AG08396 (cell line): Measurements from ENCODE around the gene WDR46.
A peak's percentile ranks its signal among the peaks of the same experiment; 100 is the strongest.
"Not testable (repeated sequence)": the region's sequence is repeated elsewhere in the genome, so short reads cannot be mapped to it uniquely, and the experiment has no call there.

Experiments used
- DNase-seq: peaks from one replicate; pipeline ENCODE4 v3.0.0; 2012; ENCODE audit warnings: low spot score, mixed read lengths

Gene WDR46

GRCh38 chr6:33271117-33271467, 17.9 kb downstream of the WDR46 start:
- DNase-seq = no peak

DNA sequence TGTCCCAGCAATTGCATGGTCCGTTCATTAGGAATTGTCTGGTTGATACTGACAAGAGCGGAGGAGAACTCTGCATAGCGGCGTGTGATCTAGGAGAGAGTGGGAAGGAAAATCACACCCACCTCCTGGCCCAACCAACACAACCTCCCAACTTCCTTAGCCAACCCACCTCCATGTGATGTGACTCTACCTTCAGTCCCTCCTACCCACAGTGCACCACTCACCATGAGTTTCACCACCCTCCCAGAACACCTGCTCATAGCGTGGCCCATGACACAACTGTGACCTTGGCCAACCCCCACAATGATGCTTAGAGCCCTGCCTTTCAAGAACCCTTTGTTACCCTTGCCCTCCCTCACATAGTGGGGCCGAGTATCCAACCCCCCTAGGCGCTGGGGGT, 25.0 kb downstream of the WDR46 start:
- no peak for DNase-seq

DNA sequence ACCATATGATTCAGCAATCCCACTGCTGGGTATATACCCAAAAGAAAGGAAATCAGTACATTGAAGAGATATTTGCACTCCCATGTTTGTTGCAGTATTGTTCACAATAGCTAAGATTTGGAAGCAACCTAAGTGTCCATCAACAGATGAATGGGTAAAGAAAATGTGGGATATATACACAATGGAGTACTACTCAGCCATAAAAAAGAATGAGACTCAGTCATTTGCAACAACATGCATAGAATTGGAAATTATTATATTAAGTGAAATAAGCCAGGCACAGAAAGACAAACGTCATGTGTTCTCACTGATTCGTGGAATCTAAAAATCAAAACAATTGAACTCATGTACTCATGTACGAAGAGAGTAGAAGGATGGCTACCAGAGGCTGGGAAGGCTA, 26.5 kb downstream of the WDR46 start:
- not testable (repeated sequence) for DNase-seq

- no peak for DNase-seq
Observed at GRCh38 chr6:33259032-33259431, 30.0 kb downstream of the WDR46 start.

DNA sequence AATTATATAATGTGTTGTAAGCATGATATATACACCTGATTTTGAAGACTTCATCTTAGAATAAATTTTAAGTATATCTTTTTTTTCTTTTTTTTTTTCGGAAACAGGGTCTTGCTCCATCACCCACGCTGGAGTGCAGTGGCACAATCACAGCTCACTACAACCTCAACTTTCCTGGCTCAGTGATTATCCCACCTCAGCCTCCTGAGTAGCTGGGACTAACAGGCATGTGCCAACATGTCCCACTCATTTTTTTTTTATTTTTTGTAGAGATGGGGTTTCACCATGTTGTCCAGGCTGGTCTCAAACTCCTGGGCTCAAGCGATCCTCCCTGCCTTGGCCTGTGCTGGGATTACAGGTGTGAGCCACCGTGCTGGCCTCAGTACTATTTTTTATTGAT, 34.4 kb downstream of the WDR46 start:
- DNase-seq = no peak

- DNase-seq = no peak
Observed at GRCh38 chr6:33252759-33253158, 36.3 kb downstream of the WDR46 start.

- DNase-seq = no peak
Observed at GRCh38 chr6:33251395-33252012, 37.5 kb downstream of the WDR46 start.

- no peak for DNase-seq
Observed at GRCh38 chr6:33250731-33251130, 38.3 kb downstream of the WDR46 start.

GRCh38 chr6:33249732-33250630, 39.1 kb downstream of the WDR46 start:
- peak; percentile 45 for DNase-seq

DNA sequence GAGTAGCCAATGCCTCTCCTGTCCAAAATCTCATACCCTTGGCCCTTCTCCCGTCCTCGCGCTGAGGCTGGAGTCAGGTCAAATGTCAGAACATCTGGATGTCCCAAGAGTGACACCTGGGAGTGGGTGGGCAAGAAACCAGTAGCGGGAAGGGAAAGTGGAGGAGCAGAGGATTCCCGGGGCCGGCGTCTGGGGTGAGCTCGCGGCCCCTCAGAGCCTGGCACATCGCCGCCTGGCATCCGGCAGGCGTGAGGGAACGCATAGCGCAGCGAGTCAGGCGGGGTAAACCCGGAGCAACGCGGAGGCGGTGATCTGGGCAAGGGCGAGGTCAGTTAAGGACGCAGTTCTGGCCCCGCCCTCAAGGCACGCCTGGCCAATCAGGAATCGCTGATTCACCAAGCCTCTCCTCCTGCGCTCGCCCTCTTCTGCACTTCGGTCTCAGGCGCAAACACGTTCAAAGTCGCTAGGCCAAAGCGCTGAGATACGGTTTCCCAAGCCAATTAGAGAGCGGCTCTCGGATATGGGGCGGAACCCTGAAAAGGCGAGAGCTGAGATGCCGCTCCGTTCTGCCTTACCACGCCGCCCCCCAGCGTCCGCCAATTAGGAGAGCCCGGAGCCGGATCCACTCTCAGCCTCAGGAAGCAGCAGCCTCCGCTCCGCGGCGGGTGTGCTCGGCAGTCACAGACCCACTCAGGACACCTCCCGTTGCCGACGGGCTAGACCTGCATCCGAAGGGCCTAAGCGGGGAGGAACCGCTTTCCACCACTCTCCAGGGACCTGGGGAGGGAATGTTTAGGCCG, 39.9 kb downstream of the WDR46 start:
- peak; percentile 91 for DNase-seq

- no peak for DNase-seq
Observed at GRCh38 chr6:33248643-33248931, 40.5 kb downstream of the WDR46 start.

DNA sequence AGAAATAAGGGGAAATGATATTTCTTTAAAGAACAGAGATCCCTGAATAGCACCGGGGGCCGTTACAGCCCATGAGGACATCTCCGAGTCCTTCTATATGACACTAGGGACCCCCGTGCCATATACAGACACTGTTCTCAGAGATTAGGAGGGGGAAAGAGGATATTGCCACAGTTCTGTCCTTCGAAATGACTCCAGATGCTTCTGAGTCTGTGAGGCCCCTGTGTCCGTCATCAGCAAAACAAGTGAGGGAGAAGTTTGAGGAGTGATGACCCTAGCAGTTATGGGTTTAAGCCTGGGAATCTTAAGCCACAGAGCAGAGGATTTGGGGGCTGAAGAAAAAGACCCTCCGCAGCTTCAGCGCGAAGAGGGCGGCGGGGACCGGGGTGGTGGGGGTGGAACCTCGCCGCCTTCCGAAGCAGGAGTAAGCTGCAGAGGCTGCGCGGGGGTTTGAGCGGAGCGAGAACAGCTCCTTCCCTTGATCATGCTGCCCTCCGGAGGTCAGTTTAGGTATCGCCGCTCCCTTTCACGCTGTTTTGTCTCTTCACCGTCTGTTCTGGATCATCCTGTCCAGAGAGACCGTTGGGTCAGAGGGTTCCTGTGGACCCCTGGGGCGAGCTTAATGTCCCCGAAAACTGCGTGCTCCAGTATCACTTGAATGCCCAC, 40.9 kb downstream of the WDR46 start:
- peak; percentile 75 for DNase-seq

GRCh38 chr6:33243476-33243875, 45.6 kb downstream of the WDR46 start:
- DNase-seq = no peak

- DNase-seq = no peak
Observed at GRCh38 chr6:33241968-33242367, 47.1 kb downstream of the WDR46 start.

DNA sequence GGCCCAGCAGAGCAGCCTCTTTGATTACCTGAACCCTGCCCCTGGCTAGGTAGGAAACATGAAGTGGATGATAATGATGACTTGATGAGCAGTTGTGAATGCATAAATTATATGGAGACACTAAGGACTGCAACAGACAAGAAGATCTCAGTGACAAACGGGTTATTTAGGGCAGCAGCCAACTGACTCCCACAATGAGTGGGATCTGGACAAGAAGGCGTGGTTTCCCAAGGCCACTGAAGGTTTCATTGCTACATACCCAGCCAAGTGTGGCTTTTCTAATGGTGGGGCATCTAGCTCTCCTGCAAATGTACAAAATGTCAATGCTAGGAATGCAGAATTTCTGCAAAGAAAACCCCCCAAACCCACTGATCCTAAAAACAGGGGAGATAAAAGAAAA, 51.3 kb downstream of the WDR46 start:
- DNase-seq = no peak

DNA sequence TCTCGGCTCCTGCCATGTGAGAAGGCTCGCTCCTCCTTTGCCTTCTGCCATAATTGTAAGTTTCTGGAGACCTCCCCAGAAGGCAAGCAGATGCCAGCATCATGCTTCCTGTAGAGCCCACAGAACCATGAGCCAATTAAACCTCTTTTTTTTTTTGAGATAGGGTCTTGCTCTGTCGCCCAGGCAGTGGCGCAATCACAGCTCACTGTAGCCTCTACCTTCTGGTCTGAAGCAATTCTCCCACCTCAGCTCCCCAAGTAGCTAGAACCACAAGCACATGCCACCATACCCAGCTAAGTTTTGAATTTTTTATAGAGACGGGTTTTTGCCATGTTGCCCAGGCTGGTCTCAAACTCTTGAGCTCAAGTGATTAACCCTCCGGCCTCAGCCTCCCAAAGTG, 52.2 kb downstream of the WDR46 start:
- no peak for DNase-seq

GRCh38 chr6:33236328-33236727, 52.7 kb downstream of the WDR46 start:
- no peak for DNase-seq

DNA sequence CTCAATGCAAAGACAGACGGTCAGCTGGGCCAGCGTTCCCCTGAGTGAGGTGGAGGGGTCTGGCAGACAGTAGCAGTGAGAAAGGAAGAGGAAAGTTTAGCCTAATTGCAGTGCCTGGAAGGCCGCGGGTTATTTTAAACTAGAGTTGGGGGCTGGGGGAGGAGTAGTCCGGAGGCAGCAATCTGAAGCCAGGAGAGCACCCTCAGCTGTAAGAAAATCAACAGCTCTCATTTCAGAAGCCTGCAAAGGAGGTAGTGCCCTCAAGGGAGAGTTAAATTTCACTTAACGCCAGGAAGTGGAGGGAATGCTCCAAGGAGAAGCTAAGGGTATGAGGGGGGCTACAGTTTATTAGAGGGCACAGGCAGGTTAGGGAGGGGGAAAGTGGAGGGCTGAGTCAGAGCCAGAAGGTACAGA, 53.8 kb downstream of the WDR46 start:
- DNase-seq = no peak
